Measurements from ENCODE around the gene LILRB5.

DNA sequence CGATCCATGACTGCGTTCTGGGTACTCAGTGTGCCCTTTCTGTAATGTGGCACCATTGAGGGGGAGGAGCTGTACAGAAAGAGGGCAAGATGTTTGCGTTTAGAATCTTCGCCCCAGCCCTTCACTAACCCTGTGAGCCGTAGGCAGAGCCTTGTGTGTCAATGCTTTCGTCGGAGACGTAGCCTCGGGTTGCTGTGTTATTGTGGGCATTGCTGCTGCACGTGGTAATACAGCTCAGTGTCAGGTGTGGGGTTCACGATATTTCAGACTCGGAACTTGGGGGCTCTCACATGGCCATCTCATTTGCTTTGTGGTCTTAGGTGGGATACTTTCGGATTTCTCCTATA, 50.3 kb downstream of the LILRB5 start:
- TF ChIP-seq, protein P1, sequence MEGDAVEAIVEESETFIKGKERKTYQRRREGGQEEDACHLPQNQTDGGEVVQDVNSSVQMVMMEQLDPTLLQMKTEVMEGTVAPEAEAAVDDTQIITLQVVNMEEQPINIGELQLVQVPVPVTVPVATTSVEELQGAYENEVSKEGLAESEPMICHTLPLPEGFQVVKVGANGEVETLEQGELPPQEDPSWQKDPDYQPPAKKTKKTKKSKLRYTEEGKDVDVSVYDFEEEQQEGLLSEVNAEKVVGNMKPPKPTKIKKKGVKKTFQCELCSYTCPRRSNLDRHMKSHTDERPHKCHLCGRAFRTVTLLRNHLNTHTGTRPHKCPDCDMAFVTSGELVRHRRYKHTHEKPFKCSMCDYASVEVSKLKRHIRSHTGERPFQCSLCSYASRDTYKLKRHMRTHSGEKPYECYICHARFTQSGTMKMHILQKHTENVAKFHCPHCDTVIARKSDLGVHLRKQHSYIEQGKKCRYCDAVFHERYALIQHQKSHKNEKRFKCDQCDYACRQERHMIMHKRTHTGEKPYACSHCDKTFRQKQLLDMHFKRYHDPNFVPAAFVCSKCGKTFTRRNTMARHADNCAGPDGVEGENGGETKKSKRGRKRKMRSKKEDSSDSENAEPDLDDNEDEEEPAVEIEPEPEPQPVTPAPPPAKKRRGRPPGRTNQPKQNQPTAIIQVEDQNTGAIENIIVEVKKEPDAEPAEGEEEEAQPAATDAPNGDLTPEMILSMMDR (IDR thresholded peaks at IDR 0.05; ENCODE audit: insufficient read depth, low read length) = no peak
- no peak; the same call in 1 of the 2 replicates for TF ChIP-seq POLR2AphosphoS5 (IDR thresholded peaks at IDR 0.05; ENCODE audit: low read depth)
- TF ChIP-seq GABPA (IDR thresholded peaks at IDR 0.05; ENCODE audit: low read depth) = no peak
- TF ChIP-seq, protein P2, sequence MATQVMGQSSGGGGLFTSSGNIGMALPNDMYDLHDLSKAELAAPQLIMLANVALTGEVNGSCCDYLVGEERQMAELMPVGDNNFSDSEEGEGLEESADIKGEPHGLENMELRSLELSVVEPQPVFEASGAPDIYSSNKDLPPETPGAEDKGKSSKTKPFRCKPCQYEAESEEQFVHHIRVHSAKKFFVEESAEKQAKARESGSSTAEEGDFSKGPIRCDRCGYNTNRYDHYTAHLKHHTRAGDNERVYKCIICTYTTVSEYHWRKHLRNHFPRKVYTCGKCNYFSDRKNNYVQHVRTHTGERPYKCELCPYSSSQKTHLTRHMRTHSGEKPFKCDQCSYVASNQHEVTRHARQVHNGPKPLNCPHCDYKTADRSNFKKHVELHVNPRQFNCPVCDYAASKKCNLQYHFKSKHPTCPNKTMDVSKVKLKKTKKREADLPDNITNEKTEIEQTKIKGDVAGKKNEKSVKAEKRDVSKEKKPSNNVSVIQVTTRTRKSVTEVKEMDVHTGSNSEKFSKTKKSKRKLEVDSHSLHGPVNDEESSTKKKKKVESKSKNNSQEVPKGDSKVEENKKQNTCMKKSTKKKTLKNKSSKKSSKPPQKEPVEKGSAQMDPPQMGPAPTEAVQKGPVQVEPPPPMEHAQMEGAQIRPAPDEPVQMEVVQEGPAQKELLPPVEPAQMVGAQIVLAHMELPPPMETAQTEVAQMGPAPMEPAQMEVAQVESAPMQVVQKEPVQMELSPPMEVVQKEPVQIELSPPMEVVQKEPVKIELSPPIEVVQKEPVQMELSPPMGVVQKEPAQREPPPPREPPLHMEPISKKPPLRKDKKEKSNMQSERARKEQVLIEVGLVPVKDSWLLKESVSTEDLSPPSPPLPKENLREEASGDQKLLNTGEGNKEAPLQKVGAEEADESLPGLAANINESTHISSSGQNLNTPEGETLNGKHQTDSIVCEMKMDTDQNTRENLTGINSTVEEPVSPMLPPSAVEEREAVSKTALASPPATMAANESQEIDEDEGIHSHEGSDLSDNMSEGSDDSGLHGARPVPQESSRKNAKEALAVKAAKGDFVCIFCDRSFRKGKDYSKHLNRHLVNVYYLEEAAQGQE (IDR thresholded peaks at IDR 0.05; ENCODE audit: insufficient replicate concordance, low read depth) = no peak

All from HL-60 (cell line).